GM23338 (cell line): Measurements from ENCODE around the gene SLC5A11. TPM values are rescaled to one million over a fixed set of nuclear protein-coding genes. Genes with fewer than 3 reads are reported as not detected.

Experiments
- ATAC-seq: fragments of 200-7000 bp; cut with Tn5 transposase; 3 replicates; pipeline ENCODE4 v1.9.1; 2020
- DNase-seq: peaks from one replicate; pipeline ENCODE4 v3.0.0-alpha.2; 2015; ENCODE audit warnings: low spot score
- H2AFZ ChIP-seq: fragments of 200-600 bp; sonication (generic); 2 replicates; pipeline ENCODE4 v1.8.0; 2016; ENCODE audit warnings: antibody characterized with exemption, mild to moderate bottlenecking, moderate library complexity
- H3F3A ChIP-seq: fragments of 200-600 bp; sonication (generic); replicated peaks from 2 replicates; pipeline ENCODE4 v1.8.0; 2017; ENCODE audit warnings: antibody characterized with exemption, mixed run types, low read depth
- H3K27ac ChIP-seq: fragments of 200-600 bp; sonication (generic); 2 replicates; pipeline ENCODE4 v1.6.1; 2016; ENCODE audit warnings: low read depth
- H3K27me3 ChIP-seq: fragments of 200-600 bp; sonication (generic); 2 replicates; pipeline ENCODE4 v1.8.0; 2016; ENCODE audit warnings: mild to moderate bottlenecking, mixed run types, moderate library complexity; ENCODE audit not compliant: insufficient read depth
- H3K36me3 ChIP-seq: fragments of 200-600 bp; sonication (generic); 2 replicates; pipeline ENCODE4 v1.8.0; 2016; ENCODE audit warnings: mild to moderate bottlenecking; ENCODE audit not compliant: insufficient read depth
- H3K4me1 ChIP-seq: fragments of 200-600 bp; sonication (generic); 2 replicates; pipeline ENCODE4 v1.8.0; 2016; ENCODE audit warnings: mild to moderate bottlenecking, moderate library complexity; ENCODE audit not compliant: insufficient read depth
- H3K4me2 ChIP-seq: fragments of 200-600 bp; sonication (generic); 2 replicates; pipeline ENCODE4 v1.7.1; 2017; ENCODE audit warnings: mixed run types
- H3K4me3 ChIP-seq: fragments of 200-600 bp; sonication (generic); 2 replicates; pipeline ENCODE4 v1.6.1; 2016; ENCODE audit warnings: mixed run types
- H3K79me2 ChIP-seq: fragments of 200-600 bp; sonication (generic); replicated peaks from 2 replicates; pipeline ENCODE4 v1.8.0; 2017; ENCODE audit warnings: mild to moderate bottlenecking; ENCODE audit not compliant: insufficient read depth
- H3K9me2 ChIP-seq: fragments of 200-600 bp; sonication (generic); 2 replicates; pipeline ENCODE4 v1.8.0; 2017; ENCODE audit not compliant: insufficient read depth
- H4K20me1 ChIP-seq: fragments of 200-600 bp; sonication (generic); replicated peaks from 2 replicates; pipeline ENCODE4 v1.8.0; 2017; ENCODE audit warnings: mild to moderate bottlenecking; ENCODE audit not compliant: insufficient read depth
- H3K27ac Mint-ChIP-seq: 2 replicates; pipeline ENCODE4 v1.8.0; 2020; ENCODE audit warnings: inconsistent platforms, mild to moderate bottlenecking, moderate library complexity, mixed read lengths
- H3K27me3 Mint-ChIP-seq: 3 replicates; pipeline ENCODE4 v1.8.0; 2022; ENCODE audit warnings: low read depth, mild to moderate bottlenecking, moderate library complexity, mixed read lengths, inconsistent platforms; ENCODE audit not compliant: insufficient read depth, poor library complexity
- H3K36me3 Mint-ChIP-seq: 3 replicates; pipeline ENCODE4 v1.8.0; 2021; ENCODE audit warnings: low read depth, mild to moderate bottlenecking, inconsistent platforms, moderate library complexity, mixed read lengths
- H3K4me1 Mint-ChIP-seq: 3 replicates; pipeline ENCODE4 v1.8.0; 2020; ENCODE audit warnings: mild to moderate bottlenecking, inconsistent platforms, mixed read lengths
- H3K4me3 Mint-ChIP-seq: 3 replicates; pipeline ENCODE4 v1.8.0; 2021; ENCODE audit warnings: moderate library complexity, mild to moderate bottlenecking, inconsistent platforms, mixed read lengths
- H3K9me3 Mint-ChIP-seq: 3 replicates; pipeline ENCODE4 v1.8.0; 2020; ENCODE audit warnings: moderate library complexity, mild to moderate bottlenecking, inconsistent platforms, mixed read lengths
- CREB1 ChIP-seq: fragments of 250-450 bp; sonication (Bioruptor Pico); IDR thresholded peaks from 2 replicates; pipeline ENCODE4 v1.5.0; 2020; ENCODE audit warnings: low read depth, mild to moderate bottlenecking, moderate library complexity
- EZH2phosphoT487 ChIP-seq: fragments of 200-600 bp; sonication (generic); IDR thresholded peaks from one replicate; pipeline ENCODE4 v1.8.1; 2018; ENCODE audit warnings: antibody characterized with exemption; ENCODE audit not compliant: unreplicated experiment
- JUNB ChIP-seq: IDR thresholded peaks from one replicate; pipeline ENCODE4 v1.6.1; 2016; ENCODE audit warnings: antibody characterized with exemption; ENCODE audit not compliant: unreplicated experiment
- NANOG ChIP-seq: IDR thresholded peaks from 2 replicates; pipeline ENCODE4 v1.6.1; 2016; ENCODE audit warnings: antibody characterized with exemption, borderline replicate concordance
- STAT1 ChIP-seq: IDR thresholded peaks from one replicate; pipeline ENCODE4 v1.6.1; 2016; ENCODE audit warnings: antibody characterized with exemption; ENCODE audit not compliant: unreplicated experiment
- ZNF114 ChIP-seq: fragments of 250-450 bp; sonication (Bioruptor Pico); IDR thresholded peaks from 2 replicates; pipeline ENCODE4 v1.5.0; 2020; ENCODE audit warnings: mild to moderate bottlenecking, moderate library complexity
- ZNF331 ChIP-seq: fragments of 250-450 bp; sonication (Bioruptor Pico); IDR thresholded peaks from 2 replicates; pipeline ENCODE4 v1.5.0; 2020; ENCODE audit warnings: low read depth, mild to moderate bottlenecking, moderate library complexity
- polyA plus RNA-seq: library from polyadenylated mRNA; unstranded; fragments of >200 nt; fragmentation: Nextera tagmentation; extraction: Ambion mirVana; gene quantifications from 2 replicates; pipeline ENCODE4 v1.2.1, GENCODE V29; 2016
- total RNA-seq: library from RNA; depleted of rRNA; stranded (reverse); fragments of >200 nt; shearing (Covaris generic); gene quantifications from 2 replicates; pipeline ENCODE4 v1.2.3, GENCODE V29; 2014
- TF ChIP-seq, protein P1 (sequence below): IDR thresholded peaks from one replicate; pipeline ENCODE4 v1.6.1; 2018; ENCODE audit warnings: antibody characterized with exemption; ENCODE audit not compliant: unreplicated experiment
- TF ChIP-seq, protein P2 (sequence below): fragments of 250-450 bp; sonication (Bioruptor Pico); IDR thresholded peaks from 2 replicates; pipeline ENCODE4 v1.5.0; 2020; ENCODE audit warnings: mild to moderate bottlenecking, moderate library complexity

The SLC5A11 gene
- total and polyA plus RNA-seq, 2 experiments from 2014 or later, result 0.07 TPM; not detected in 1

DNA sequence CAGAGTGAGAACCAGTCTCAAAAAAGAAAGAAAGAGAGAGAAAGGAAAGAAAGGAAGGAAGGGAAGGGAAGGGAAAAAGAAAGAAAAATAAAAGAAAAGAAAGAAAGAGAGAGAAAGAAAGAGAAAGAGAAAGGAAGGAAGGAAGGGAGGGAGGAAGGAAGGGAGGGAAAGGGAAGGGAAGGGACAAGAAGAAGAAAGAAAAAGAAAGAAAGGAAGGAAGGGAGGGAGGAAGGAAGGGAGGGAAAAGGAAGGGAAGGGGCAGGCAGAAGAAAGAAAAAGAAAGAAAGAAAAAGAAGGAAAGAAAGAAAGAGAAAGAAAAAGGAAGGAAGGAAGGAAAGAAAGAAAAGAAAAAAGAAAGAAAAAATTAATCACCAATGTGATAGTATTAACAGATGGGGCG, 15.7 kb downstream of the SLC5A11 start:
- H2AFZ ChIP-seq, result no peak overlapping the region
- DNase-seq (no peak), ATAC-seq (no peak)
- no peaks in the 10 kb centered on the region for H3K4me1 Mint-ChIP-seq
- H3K9me2 ChIP-seq, result no peaks in the 10 kb centered on the region
- no peak overlapping the region for H3K4me3 Mint-ChIP-seq
- no peaks in the 10 kb centered on the region for H3K79me2 ChIP-seq
- H3K9me3 Mint-ChIP-seq, result peaks cover 7% of the 10 kb centered on the region; the same call in 2 of the 3 replicates
- no peaks in the 10 kb centered on the region; the same call in 1 of the 2 replicates for H4K20me1 ChIP-seq
- no peaks in the 10 kb centered on the region for H3F3A ChIP-seq
- H3K36me3 ChIP-seq, result no peaks in the 10 kb centered on the region
- no peak overlapping the region for H3K4me2 ChIP-seq
- no peaks in the 10 kb centered on the region for H3K27me3 ChIP-seq
- no peaks in the 10 kb centered on the region for H3K4me1 ChIP-seq
- no peak overlapping the region for H3K4me3 ChIP-seq
- no peaks in the 10 kb centered on the region for H3K36me3 Mint-ChIP-seq
- no peak overlapping the region for H3K27ac Mint-ChIP-seq
- H3K27me3 Mint-ChIP-seq, result peaks cover 2% of the 10 kb centered on the region
- no peak overlapping the region for H3K27ac ChIP-seq
- TF ChIP-seq ZNF331, result no peak

DNA sequence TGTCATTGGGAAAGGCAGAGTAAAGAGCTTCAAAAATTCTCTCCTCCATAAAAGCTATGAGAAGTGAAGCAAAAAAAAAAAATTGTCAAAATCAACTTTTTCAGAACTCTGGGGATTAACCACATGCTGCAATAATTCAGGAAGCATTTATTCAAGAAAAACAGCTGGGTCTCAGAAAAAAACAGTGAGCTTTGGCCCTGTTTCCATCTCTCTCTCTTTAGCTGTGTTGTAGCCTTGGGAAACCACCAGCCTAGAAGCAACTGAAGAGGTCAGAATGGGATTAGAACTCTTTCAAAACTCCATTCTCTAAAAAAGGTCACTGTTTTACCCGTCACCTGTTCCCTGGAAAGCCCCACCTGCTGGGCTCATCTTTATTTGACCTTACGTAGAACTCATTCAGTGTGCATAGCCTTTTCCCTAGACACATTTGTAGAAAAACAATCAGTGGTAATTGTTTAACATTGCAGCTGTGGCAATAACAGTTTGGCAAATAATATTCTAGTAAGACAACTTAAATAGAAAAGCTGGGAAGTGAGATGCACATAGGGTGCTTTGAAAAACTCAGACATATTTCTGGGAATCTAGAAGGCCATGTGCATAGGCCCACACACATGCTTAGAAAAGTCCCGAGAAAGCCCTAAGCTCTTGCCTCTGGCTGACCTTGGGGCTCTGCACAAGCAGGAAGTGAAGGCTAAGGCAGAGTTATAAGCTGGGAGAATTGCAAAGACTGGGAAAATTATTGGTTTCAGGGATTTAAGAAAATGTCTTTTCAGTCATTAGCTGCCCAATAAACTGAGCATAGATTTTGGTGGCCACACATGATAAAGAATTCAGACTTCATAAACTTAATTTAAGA, 18.0 kb downstream of the SLC5A11 start:
- peaks cover 2% of the 10 kb centered on the region for H3K27me3 Mint-ChIP-seq
- no peaks in the 10 kb centered on the region for H3K27me3 ChIP-seq
- H3K4me3 ChIP-seq, result no peak overlapping the region
- H3F3A ChIP-seq, result no peaks in the 10 kb centered on the region
- no peak overlapping the region for H3K27ac Mint-ChIP-seq
- no peaks in the 10 kb centered on the region for H3K79me2 ChIP-seq
- no peaks in the 10 kb centered on the region; the same call in 1 of the 2 replicates for H4K20me1 ChIP-seq
- H3K9me2 ChIP-seq, result no peaks in the 10 kb centered on the region
- no peak overlapping the region for H3K4me3 Mint-ChIP-seq
- H3K36me3 Mint-ChIP-seq, result no peaks in the 10 kb centered on the region
- H3K4me1 ChIP-seq, result no peaks in the 10 kb centered on the region
- peaks cover 7% of the 10 kb centered on the region; the same call in 2 of the 3 replicates for H3K9me3 Mint-ChIP-seq
- no peak overlapping the region for H3K4me2 ChIP-seq
- H3K36me3 ChIP-seq, result no peaks in the 10 kb centered on the region
- H3K27ac ChIP-seq, result no peak overlapping the region
- peak overlapping the region; percentile 11; the same call in 1 of the 2 replicates for H2AFZ ChIP-seq
- DNase-seq (no peak), ATAC-seq (no peak)
- no peaks in the 10 kb centered on the region for H3K4me1 Mint-ChIP-seq
- TF ChIP-seq, protein P1, sequence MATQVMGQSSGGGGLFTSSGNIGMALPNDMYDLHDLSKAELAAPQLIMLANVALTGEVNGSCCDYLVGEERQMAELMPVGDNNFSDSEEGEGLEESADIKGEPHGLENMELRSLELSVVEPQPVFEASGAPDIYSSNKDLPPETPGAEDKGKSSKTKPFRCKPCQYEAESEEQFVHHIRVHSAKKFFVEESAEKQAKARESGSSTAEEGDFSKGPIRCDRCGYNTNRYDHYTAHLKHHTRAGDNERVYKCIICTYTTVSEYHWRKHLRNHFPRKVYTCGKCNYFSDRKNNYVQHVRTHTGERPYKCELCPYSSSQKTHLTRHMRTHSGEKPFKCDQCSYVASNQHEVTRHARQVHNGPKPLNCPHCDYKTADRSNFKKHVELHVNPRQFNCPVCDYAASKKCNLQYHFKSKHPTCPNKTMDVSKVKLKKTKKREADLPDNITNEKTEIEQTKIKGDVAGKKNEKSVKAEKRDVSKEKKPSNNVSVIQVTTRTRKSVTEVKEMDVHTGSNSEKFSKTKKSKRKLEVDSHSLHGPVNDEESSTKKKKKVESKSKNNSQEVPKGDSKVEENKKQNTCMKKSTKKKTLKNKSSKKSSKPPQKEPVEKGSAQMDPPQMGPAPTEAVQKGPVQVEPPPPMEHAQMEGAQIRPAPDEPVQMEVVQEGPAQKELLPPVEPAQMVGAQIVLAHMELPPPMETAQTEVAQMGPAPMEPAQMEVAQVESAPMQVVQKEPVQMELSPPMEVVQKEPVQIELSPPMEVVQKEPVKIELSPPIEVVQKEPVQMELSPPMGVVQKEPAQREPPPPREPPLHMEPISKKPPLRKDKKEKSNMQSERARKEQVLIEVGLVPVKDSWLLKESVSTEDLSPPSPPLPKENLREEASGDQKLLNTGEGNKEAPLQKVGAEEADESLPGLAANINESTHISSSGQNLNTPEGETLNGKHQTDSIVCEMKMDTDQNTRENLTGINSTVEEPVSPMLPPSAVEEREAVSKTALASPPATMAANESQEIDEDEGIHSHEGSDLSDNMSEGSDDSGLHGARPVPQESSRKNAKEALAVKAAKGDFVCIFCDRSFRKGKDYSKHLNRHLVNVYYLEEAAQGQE, result no peak
- TF ChIP-seq CREB1 (CRISPR knock-in tag) (no peak), JUNB (no peak), NANOG (no peak), ZNF114 (no peak), STAT1 (no peak), EZH2phosphoT487 (no peak)
- TF ChIP-seq, protein P2, sequence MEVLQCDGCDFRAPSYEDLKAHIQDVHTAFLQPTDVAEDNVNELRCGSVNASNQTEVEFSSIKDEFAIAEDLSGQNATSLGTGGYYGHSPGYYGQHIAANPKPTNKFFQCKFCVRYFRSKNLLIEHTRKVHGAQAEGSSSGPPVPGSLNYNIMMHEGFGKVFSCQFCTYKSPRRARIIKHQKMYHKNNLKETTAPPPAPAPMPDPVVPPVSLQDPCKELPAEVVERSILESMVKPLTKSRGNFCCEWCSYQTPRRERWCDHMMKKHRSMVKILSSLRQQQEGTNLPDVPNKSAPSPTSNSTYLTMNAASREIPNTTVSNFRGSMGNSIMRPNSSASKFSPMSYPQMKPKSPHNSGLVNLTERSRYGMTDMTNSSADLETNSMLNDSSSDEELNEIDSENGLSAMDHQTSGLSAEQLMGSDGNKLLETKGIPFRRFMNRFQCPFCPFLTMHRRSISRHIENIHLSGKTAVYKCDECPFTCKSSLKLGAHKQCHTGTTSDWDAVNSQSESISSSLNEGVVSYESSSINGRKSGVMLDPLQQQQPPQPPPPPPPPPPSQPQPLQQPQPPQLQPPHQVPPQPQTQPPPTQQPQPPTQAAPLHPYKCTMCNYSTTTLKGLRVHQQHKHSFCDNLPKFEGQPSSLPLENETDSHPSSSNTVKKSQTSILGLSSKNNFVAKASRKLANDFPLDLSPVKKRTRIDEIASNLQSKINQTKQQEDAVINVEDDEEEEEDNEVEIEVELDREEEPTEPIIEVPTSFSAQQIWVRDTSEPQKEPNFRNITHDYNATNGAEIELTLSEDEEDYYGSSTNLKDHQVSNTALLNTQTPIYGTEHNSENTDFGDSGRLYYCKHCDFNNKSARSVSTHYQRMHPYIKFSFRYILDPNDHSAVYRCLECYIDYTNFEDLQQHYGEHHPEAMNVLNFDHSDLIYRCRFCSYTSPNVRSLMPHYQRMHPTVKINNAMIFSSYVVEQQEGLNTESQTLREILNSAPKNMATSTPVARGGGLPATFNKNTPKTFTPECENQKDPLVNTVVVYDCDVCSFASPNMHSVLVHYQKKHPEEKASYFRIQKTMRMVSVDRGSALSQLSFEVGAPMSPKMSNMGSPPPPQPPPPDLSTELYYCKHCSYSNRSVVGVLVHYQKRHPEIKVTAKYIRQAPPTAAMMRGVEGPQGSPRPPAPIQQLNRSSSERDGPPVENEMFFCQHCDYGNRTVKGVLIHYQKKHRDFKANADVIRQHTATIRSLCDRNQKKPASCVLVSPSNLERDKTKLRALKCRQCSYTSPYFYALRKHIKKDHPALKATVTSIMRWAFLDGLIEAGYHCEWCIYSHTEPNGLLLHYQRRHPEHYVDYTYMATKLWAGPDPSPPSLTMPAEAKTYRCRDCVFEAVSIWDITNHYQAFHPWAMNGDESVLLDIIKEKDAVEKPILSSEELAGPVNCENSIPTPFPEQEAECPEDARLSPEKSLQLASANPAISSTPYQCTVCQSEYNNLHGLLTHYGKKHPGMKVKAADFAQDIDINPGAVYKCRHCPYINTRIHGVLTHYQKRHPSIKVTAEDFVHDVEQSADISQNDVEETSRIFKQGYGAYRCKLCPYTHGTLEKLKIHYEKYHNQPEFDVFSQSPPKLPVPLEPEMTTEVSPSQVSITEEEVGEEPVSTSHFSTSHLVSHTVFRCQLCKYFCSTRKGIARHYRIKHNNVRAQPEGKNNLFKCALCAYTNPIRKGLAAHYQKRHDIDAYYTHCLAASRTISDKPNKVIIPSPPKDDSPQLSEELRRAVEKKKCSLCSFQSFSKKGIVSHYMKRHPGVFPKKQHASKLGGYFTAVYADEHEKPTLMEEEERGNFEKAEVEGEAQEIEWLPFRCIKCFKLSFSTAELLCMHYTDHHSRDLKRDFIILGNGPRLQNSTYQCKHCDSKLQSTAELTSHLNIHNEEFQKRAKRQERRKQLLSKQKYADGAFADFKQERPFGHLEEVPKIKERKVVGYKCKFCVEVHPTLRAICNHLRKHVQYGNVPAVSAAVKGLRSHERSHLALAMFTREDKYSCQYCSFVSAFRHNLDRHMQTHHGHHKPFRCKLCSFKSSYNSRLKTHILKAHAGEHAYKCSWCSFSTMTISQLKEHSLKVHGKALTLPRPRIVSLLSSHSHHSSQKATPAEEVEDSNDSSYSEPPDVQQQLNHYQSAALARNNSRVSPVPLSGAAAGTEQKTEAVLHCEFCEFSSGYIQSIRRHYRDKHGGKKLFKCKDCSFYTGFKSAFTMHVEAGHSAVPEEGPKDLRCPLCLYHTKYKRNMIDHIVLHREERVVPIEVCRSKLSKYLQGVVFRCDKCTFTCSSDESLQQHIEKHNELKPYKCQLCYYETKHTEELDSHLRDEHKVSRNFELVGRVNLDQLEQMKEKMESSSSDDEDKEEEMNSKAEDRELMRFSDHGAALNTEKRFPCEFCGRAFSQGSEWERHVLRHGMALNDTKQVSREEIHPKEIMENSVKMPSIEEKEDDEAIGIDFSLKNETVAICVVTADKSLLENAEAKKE (CRISPR knock-in tag), result no peak
